IMR-90 (cell line): ENCODE results near the gene ITIH5. TPM values are rescaled to one million over a fixed set of nuclear protein-coding genes. Genes with fewer than 3 reads are reported as not detected.

Source experiments
- ATAC-seq: fragments of 200-7000 bp; cut with Tn5 transposase; 2 replicates; pipeline ENCODE4 v1.9.1; 2020; ENCODE audit warnings: low read depth, mild to moderate bottlenecking, moderate library complexity
- BruUV-seq: library from RNA; stranded (reverse); fragments of 400-500 nt; replicated peaks from 2 replicates; lab custom pipeline; 2021; lab: Mats Ljungman, UMichigan
- CTCF ChIA-PET: fragments of 300-600 bp; formaldehyde crosslinking; extraction: SDS; loops from one replicate; lab custom pipeline; 2021; ENCODE audit warnings: antibody characterized with exemption; lab: Yijun Ruan, JAX
- POLR2A ChIA-PET: fragments of 300-600 bp; sonication (Branson Sonifier 250); formaldehyde crosslinking; loops from one replicate; lab custom pipeline; 2022; ENCODE audit warnings: antibody characterized with exemption; ENCODE audit not compliant: unreplicated experiment; lab: Charles Lee
- DNase-seq: peaks from one replicate; pipeline ENCODE4 v3.0.0; 2013
- H2AFZ ChIP-seq: replicated peaks from 2 replicates; pipeline ENCODE3; 2013; ENCODE audit warnings: low read length, mild to moderate bottlenecking; ENCODE audit not compliant: poor library complexity
- H2AK5ac ChIP-seq: 2 replicates; pipeline ENCODE4 v1.6.1; 2013; ENCODE audit warnings: low read depth, low read length, inconsistent platforms
- H2AK9ac ChIP-seq: replicated peaks from 2 replicates; pipeline ENCODE3; 2013; ENCODE audit warnings: mild to moderate bottlenecking, low read depth, low read length, moderate library complexity; ENCODE audit not compliant: poor library complexity
- H2BK120ac ChIP-seq: 2 replicates; pipeline ENCODE4 v1.6.1; 2013; ENCODE audit warnings: low read depth, low read length, inconsistent platforms
- H2BK15ac ChIP-seq: 3 replicates; pipeline ENCODE4 v1.6.1; 2013; ENCODE audit warnings: low read depth, low read length, inconsistent platforms
- H2BK20ac ChIP-seq: 2 replicates; pipeline ENCODE4 v1.6.1; 2013; ENCODE audit warnings: low read depth, mild to moderate bottlenecking, inconsistent platforms, low read length, moderate library complexity
- H2BK5ac ChIP-seq: 2 replicates; pipeline ENCODE4 v1.6.1; 2013; ENCODE audit warnings: mild to moderate bottlenecking, low read depth, low read length, inconsistent platforms; ENCODE audit not compliant: poor library complexity, severe bottlenecking
- H3K14ac ChIP-seq: replicated peaks from 2 replicates; pipeline ENCODE4 v1.6.1; 2013; ENCODE audit warnings: low read depth, low read length, inconsistent platforms
- H3K18ac ChIP-seq: 2 replicates; pipeline ENCODE4 v1.6.1; 2013; ENCODE audit warnings: low read depth, low read length, control low read depth
- H3K23ac ChIP-seq: 2 replicates; pipeline ENCODE4 v1.6.1; 2013; ENCODE audit warnings: low read depth, low read length, inconsistent platforms
- H3K27ac ChIP-seq: 2 replicates; pipeline ENCODE4 v1.5.1; 2013; ENCODE audit warnings: mild to moderate bottlenecking, control low read depth, low read length; ENCODE audit not compliant: insufficient read depth
- H3K27me3 ChIP-seq: 2 replicates; pipeline ENCODE4 v1.6.1; 2013; ENCODE audit warnings: low read length; ENCODE audit not compliant: control insufficient read depth, insufficient read depth
- H3K36me3 ChIP-seq: 2 replicates; pipeline ENCODE4 v1.6.1; 2013; ENCODE audit warnings: low read length, mixed read lengths; ENCODE audit not compliant: control insufficient read depth, insufficient read depth
- H3K4ac ChIP-seq: 2 replicates; pipeline ENCODE4 v1.6.1; 2013; ENCODE audit warnings: low read depth, low read length, inconsistent platforms
- H3K4me1 ChIP-seq: 2 replicates; pipeline ENCODE4 v1.6.1; 2013; ENCODE audit warnings: low read length, mixed read lengths; ENCODE audit not compliant: control insufficient read depth, insufficient read depth
- H3K4me2 ChIP-seq: 2 replicates; pipeline ENCODE4 v1.6.1; 2013; ENCODE audit warnings: low read depth, mild to moderate bottlenecking, control low read depth, low read length, moderate library complexity
- H3K4me3 ChIP-seq: 2 replicates; pipeline ENCODE4 v1.5.1; 2013; ENCODE audit warnings: low read depth, mild to moderate bottlenecking, control low read depth, low read length, moderate library complexity; ENCODE audit not compliant: insufficient read depth
- H3K56ac ChIP-seq: 2 replicates; pipeline ENCODE4 v1.6.1; 2013; ENCODE audit warnings: low read length, inconsistent platforms; ENCODE audit not compliant: insufficient read depth; ENCODE audit errors: extremely low read depth
- H3K79me1 ChIP-seq, 2 experiments: 2 replicates each; pipeline ENCODE4 v1.6.1; 2013; ENCODE audit warnings: low read length in 2 of 2, inconsistent platforms in 1 of 2, low read depth in 1 of 2
- H3K9ac ChIP-seq: 2 replicates; pipeline ENCODE4 v1.6.1; 2013; ENCODE audit warnings: low read depth, low read length, control low read depth
- H3K9me1 ChIP-seq: 2 replicates; pipeline ENCODE4 v1.6.1; 2013; ENCODE audit warnings: low read length, inconsistent platforms; ENCODE audit not compliant: insufficient read depth
- H3K9me3 ChIP-seq: 2 replicates; pipeline ENCODE4 v1.6.1; 2013; ENCODE audit warnings: low read length; ENCODE audit not compliant: control insufficient read depth, insufficient read depth
- H4K20me1 ChIP-seq: 2 replicates; pipeline ENCODE4 v1.6.1; 2013; ENCODE audit warnings: low read length, inconsistent platforms; ENCODE audit not compliant: insufficient read depth
- H4K5ac ChIP-seq: 2 replicates; pipeline ENCODE4 v1.6.1; 2013; ENCODE audit warnings: mild to moderate bottlenecking, low read depth, low read length, control low read depth
- H4K8ac ChIP-seq, 2 experiments: 2 replicates each; pipeline ENCODE4 v1.6.1; 2013; ENCODE audit warnings: low read depth in 2 of 2, low read length in 2 of 2, control low read depth in 1 of 2, inconsistent platforms in 1 of 2
- H4K91ac ChIP-seq: 2 replicates; pipeline ENCODE4 v1.6.1; 2013; ENCODE audit warnings: low read depth, low read length, inconsistent platforms; ENCODE audit not compliant: insufficient read depth
- CHD1 ChIP-seq: IDR thresholded peaks from 2 replicates; pipeline ENCODE4 v1.6.1; 2012; ENCODE audit warnings: low read depth, low read length, improper control_type of control experiment
- MAFK ChIP-seq: IDR thresholded peaks from 2 replicates; pipeline ENCODE4 v1.6.1; 2012; ENCODE audit warnings: low read depth, low read length, improper control_type of control experiment
- WGBS, 2 experiments: methylation state at CpG; one replicate each; pipeline versions ENCODE4 v1.1.5 to v1.1.7; 2013; ENCODE audit warnings: missing lambda C conversion rate in 2 of 2; ENCODE audit not compliant: insufficient read length in 1 of 2; ENCODE audit errors: extremely low coverage in 2 of 2; 5-methylcytosine and 5-hydroxymethylcytosine counted together
- dilution Hi-C: fragments of 300-500 bp; cut with HindIII; formaldehyde crosslinking; loops from one replicate; pipeline ENCODE4 v1.14.3; 2018; ENCODE audit warnings: low sequenced_read_pairs; ENCODE audit not compliant: unreplicated experiment
- in situ Hi-C: fragments of 300-500 bp; cut with MboI; formaldehyde crosslinking; loops from 3 replicates; pipeline ENCODE4 v1.14.3; 2019; ENCODE audit warnings: low sequenced_read_pairs, inconsistent platforms, mixed read lengths
- intact Hi-C: fragments of 100-400 bp; cut with micrococcal nuclease; formaldehyde crosslinking; loops from 2 replicates; pipeline ENCODE4 v1.10.0; 2022
- polyA plus RNA-seq, 3 experiments: library from polyadenylated mRNA; depleted of rRNA; stranded (reverse); fragments of >200 nt; gene quantifications; 2 replicates each; pipeline ENCODE4 v1.2.3, GENCODE V29; 2012; ENCODE audit warnings: low replicate concordance in 1 of 3
- total RNA-seq: library from RNA; depleted of rRNA; stranded (reverse); fragments of >200 nt; gene quantifications from 2 replicates; pipeline ENCODE4 v1.2.3, GENCODE V29; 2012

The ITIH5 gene
- total and polyA plus RNA-seq, 2 of the 4 experiments (the other 2 are of a cell fraction): under 0.01 to 0.07 TPM

- H3K9ac ChIP-seq: no peak overlapping the region
- no peak overlapping the region for H2BK120ac ChIP-seq
- ATAC-seq: no peak
- no peaks in the 10 kb centered on the region for H3K9me3 ChIP-seq
- no peak overlapping the region for H3K4ac ChIP-seq
- no peak overlapping the region for H3K27ac ChIP-seq
- no peaks in the 10 kb centered on the region for H3K9me1 ChIP-seq
- no peak overlapping the region for H2BK20ac ChIP-seq
- no peak overlapping the region for H4K91ac ChIP-seq
- H2BK15ac ChIP-seq: no peak overlapping the region
- H2AK5ac ChIP-seq: no peak overlapping the region
- no peaks in the 10 kb centered on the region for H3K4me1 ChIP-seq
- H3K23ac ChIP-seq: no peak overlapping the region
- no peaks in the 10 kb centered on the region for H4K20me1 ChIP-seq
- no peaks in the 10 kb centered on the region for H3K79me1 ChIP-seq
- H3K18ac ChIP-seq: no peak overlapping the region; the same call in 1 of the 2 replicates
- H2AK9ac ChIP-seq: no peak overlapping the region
- ChIA-PET CTCF (no interaction called here), POLR2A (no interaction called here)
- TF ChIP-seq CHD1 (no peak), MAFK (no peak)
- H2AFZ ChIP-seq: no peak overlapping the region
- H3K14ac ChIP-seq: no peak overlapping the region
- H3K4me2 ChIP-seq: no peak overlapping the region
- no peak overlapping the region for H3K4me3 ChIP-seq
- no peak for DNase-seq
- WGBS, 2 experiments: 83% methylated on average over 1 of the region's 5 CpGs; no CpG with 5 or more reads in 1 of the 2 experiments
- dilution Hi-C loops (no loop called here), in situ Hi-C loops (no loop called here), intact Hi-C loops (no loop called here)
- no TSS peak for BruUV-seq
- no peak overlapping the region for H2BK5ac ChIP-seq
- no peaks in the 10 kb centered on the region for H3K36me3 ChIP-seq
- peaks cover under 1% of the 10 kb centered on the region; the same call in 1 of the 2 replicates for H3K27me3 ChIP-seq
- no peak overlapping the region for H4K8ac ChIP-seq
- no peak overlapping the region; the same call in 1 of the 2 replicates for H4K5ac ChIP-seq
- no peak overlapping the region for H3K56ac ChIP-seq
Observed at GRCh38 chr10:7592627-7593026, 74.1 kb downstream of the ITIH5 start.
